Lung (tissue), 12 donors: ENCODE data around the gene ZYX. TPM values are rescaled to one million over a fixed set of nuclear protein-coding genes. Genes with fewer than 3 reads are reported as not detected.
A peak's percentile ranks its signal among the peaks of the same experiment; 100 is the strongest.

Experiments used
- ATAC-seq: fragments of 200-7000 bp; cut with Tn5 transposase; one replicate; pipeline ENCODE4 v1.9.1; 2020; ENCODE audit warnings: moderate number of reproducible peaks; ENCODE audit not compliant: insufficient read depth, low FRiP score
- DNase-seq, 3 donors: peaks; one replicate each; pipeline ENCODE4 v3.0.0-alpha.2; 2013 to 2017
- H3K27ac ChIP-seq, 2 donors: one replicate each; pipeline ENCODE4 v1.5.1; 2013; ENCODE audit warnings: mild to moderate bottlenecking in 2 of 2, moderate library complexity in 2 of 2, control low read depth in 1 of 2, inconsistent platforms in 1 of 2, low read depth in 1 of 2, low read length in 1 of 2
- H3K27me3 ChIP-seq, 3 donors: one replicate each; pipeline ENCODE4 v1.5.1; 2013; ENCODE audit warnings: low read length in 2 of 3; ENCODE audit not compliant: control insufficient read depth in 3 of 3, insufficient read depth in 3 of 3
- H3K36me3 ChIP-seq, 4 donors: one replicate each; pipeline ENCODE4 v1.5.1; 2013; ENCODE audit warnings: low read length in 4 of 4, mild to moderate bottlenecking in 1 of 4, moderate library complexity in 1 of 4; ENCODE audit not compliant: control insufficient read depth in 4 of 4, insufficient read depth in 4 of 4
- H3K4me1 ChIP-seq, 5 donors: one replicate each; pipeline ENCODE4 v1.5.1; 2013; ENCODE audit warnings: low read length in 5 of 5, mild to moderate bottlenecking in 2 of 5, moderate library complexity in 1 of 5; ENCODE audit not compliant: control insufficient read depth in 5 of 5, insufficient read depth in 5 of 5
- H3K4me3 ChIP-seq: one replicate; pipeline ENCODE4 v1.5.1; 2013; ENCODE audit warnings: mild to moderate bottlenecking, control low read depth, moderate library complexity
- H3K9ac ChIP-seq, 2 donors: one replicate each; pipeline ENCODE4 v1.5.1; 2013; ENCODE audit warnings: low read length in 2 of 2, control low read depth in 1 of 2; ENCODE audit not compliant: insufficient read depth in 1 of 2
- H3K9me3 ChIP-seq, 4 donors: one replicate each; pipeline ENCODE4 v1.5.1; 2013; ENCODE audit warnings: low read length in 3 of 4, mild to moderate bottlenecking in 1 of 4, moderate library complexity in 1 of 4; ENCODE audit not compliant: control insufficient read depth in 4 of 4, insufficient read depth in 3 of 4
- CTCF ChIP-seq: IDR thresholded peaks from 2 replicates; pipeline ENCODE4 v1.5.1; 2012; ENCODE audit warnings: mild to moderate bottlenecking; ENCODE audit errors: control extremely low read depth, extremely low read depth
- WGBS, 2 donors: extraction: QIAGEN DNeasy Blood & Tissue Kit; methylation state at CpG; one replicate each; pipeline ENCODE4 v1.1.7; 2013; 5-methylcytosine and 5-hydroxymethylcytosine counted together
- polyA plus RNA-seq, 2 donors: library from polyadenylated mRNA; stranded (reverse); fragments of 200-250 nt; gene quantifications; one replicate each; pipeline ENCODE4 v1.2.1, GENCODE V29; 2013
- total RNA-seq, 2 donors: library from RNA; depleted of rRNA in 1 of 2; stranded (reverse); fragments of >200 nt in 1 of 2; gene quantifications; one replicate each; pipeline ENCODE4 v1.2.1, GENCODE V29; 2014 to 2021
- donor health status: control.
- donor health status: control.
- donor health status: Bipolar disorder and iron deficiency.
- donor health status: healthy.
- donor health status: DM: yes; HTN: yes; CAD: no.

The ZYX gene
- total and polyA plus RNA-seq, 4 donors: 98.9 to 310 (median 183) TPM

DNA sequence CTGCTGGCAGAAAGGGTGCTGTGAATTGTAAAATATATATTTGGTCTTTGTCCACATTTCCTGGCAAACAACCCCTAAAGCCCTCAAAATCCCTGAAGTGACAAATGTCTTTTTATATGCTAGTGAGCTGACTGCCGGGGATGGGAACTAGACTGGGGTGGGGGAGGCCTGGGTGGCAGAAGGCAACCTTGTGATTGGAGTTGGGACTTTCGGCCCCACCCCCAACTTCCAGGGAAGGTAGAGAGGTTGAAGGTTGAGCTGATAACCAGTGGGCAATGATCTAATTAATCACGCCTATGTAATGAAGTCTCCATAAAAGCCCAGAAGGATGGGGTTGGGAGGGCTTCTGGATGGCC lies 24.8 kb downstream of the ZYX start:
- ATAC-seq: no peak
- peaks cover 0 to 71% (median 38%) of the 10 kb centered on the region in 5 donors for H3K4me1 ChIP-seq
- H3K27ac ChIP-seq: no peak overlapping the region
- H3K27me3 ChIP-seq: no peaks in the 10 kb centered on the region
- 66 to 77% methylated on average over 3 of the region's 3 CpGs for WGBS, 2 donors
- DNase-seq: no peak
- no peak overlapping the region for H3K9ac ChIP-seq
- H3K4me3 ChIP-seq: no peak overlapping the region
- TF ChIP-seq CTCF: no peak
- H3K9me3 ChIP-seq: no peaks in the 10 kb centered on the region
- H3K36me3 ChIP-seq: no peaks in the 10 kb centered on the region

- 22 to 49% methylated on average over 13 of the region's 13 CpGs for WGBS, 2 donors
- Histone ChIP-seq H3K9ac (peak overlapping the region in 1 of 2 donors; percentile 14), H3K9me3 (no peaks in the 10 kb centered on the region), H3K36me3 (no peaks in the 10 kb centered on the region), H3K4me3 (no peak overlapping the region), H3K27me3 (no peaks in the 10 kb centered on the region), H3K4me1 (peaks cover 0 to 79% (median 43%) of the 10 kb centered on the region in 5 donors), H3K27ac (peak overlapping the region in 1 of 2 donors; percentile 44)
- no peak for TF ChIP-seq CTCF
- no peak for ATAC-seq
- peak in 1 of 3 donors; percentile 22 for DNase-seq
Observed at GRCh38 chr7:143407287-143408251, 26.4 kb downstream of the ZYX start.

DNA sequence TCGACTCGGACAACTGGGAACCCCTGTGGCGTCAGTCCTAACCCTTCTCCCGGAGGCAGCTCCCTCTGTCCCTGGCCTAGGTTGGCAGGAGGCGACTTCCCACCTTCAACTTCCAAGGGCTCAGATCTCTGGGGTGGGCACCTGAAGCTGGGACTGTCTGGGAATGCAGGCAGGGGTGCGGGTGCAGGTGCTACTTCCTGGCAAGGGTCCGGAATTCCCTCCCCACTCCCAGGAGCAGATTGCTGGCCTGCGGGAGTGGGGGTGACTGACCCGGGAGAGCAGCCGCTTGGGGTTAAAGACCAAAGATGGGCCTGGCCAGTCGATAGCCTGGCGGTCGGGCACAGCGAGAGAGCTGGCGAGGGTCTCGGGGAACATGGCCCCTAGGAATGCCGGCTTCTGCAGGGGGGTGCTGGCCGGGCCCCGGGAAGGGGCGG lies 27.1 kb downstream of the ZYX start:
- Histone ChIP-seq H3K9ac (peak overlapping the region in 1 of 2 donors; percentile 14), H3K27me3 (no peaks in the 10 kb centered on the region), H3K4me3 (peak overlapping the region; percentile 33), H3K9me3 (no peaks in the 10 kb centered on the region), H3K27ac (peak overlapping the region in 1 of 2 donors; percentile 4), H3K36me3 (no peaks in the 10 kb centered on the region), H3K4me1 (peaks cover 0 to 77% (median 43%) of the 10 kb centered on the region in 5 donors)
- DNase-seq (peak in 1 of 3 donors; percentile 32), ATAC-seq (no peak)
- no peak for TF ChIP-seq CTCF
- WGBS, 2 donors: 10 to 19% methylated on average over 11 to 20 of the region's 20 CpGs
